HCT116 (cell line): ENCODE results near the gene MTHFD2. TPM values are rescaled to one million over a fixed set of nuclear protein-coding genes. Genes with fewer than 3 reads are reported as not detected.

Source experiments
- ATAC-seq: fragments of 200-7000 bp; cut with Tn5 transposase; 2 replicates; pipeline ENCODE4 v1.9.1; 2020; ENCODE audit warnings: mild to moderate bottlenecking, moderate library complexity
- BruUV-seq: library from RNA; stranded (reverse); fragments of 400-500 nt; replicated peaks from 2 replicates; lab custom pipeline; 2021; lab: Mats Ljungman, UMichigan
- CTCF ChIA-PET: fragments of 300-600 bp; sonication (Branson Sonifier 250); formaldehyde crosslinking; loops from one replicate; lab custom pipeline; 2021; ENCODE audit warnings: antibody characterized with exemption; lab: Charles Lee
- POLR2A ChIA-PET: fragments of 300-600, 350-600 bp; sonication (Branson Sonifier 250); formaldehyde crosslinking; loops from one replicate; lab custom pipeline; 2021; ENCODE audit warnings: antibody characterized with exemption; lab: Charles Lee
- RAD21 ChIA-PET, 2 experiments: fragments of 300-600 bp; sonication (Branson Sonifier 250); formaldehyde crosslinking; loops; one replicate each; lab custom pipeline; 2023; ENCODE audit warnings: low total read pairs in 2 of 2; ENCODE audit not compliant: uncharacterized antibody in 2 of 2, unreplicated experiment in 2 of 2, low non-redundant PET in 1 of 2; lab: Charles Lee
- DNase-seq: peaks from one replicate; pipeline ENCODE4 v3.0.0-alpha.2; 2010; ENCODE audit warnings: low read depth, low spot score
- H2AFZ ChIP-seq: fragments of 200-600 bp; shearing (Covaris generic), sonication (generic); 2 replicates; pipeline ENCODE4 v1.6.1; 2017; ENCODE audit warnings: low read depth, mixed run types, mixed read lengths, antibody characterized with exemption, low read length; ENCODE audit not compliant: poor library complexity, severe bottlenecking
- H3K27ac ChIP-seq: 2 replicates; pipeline ENCODE4 v1.5.1; 2012; ENCODE audit warnings: low read depth, low read length
- H3K27me3 ChIP-seq: fragments of 200-600 bp; sonication (generic); 2 replicates; pipeline ENCODE4 v1.6.1; 2016; ENCODE audit warnings: mixed run types, low read length, mixed read lengths; ENCODE audit not compliant: insufficient read depth
- H3K36me3 ChIP-seq, 2 experiments: fragments of 200-500 bp in 1 of 2; fragments of 200-600 bp in 1 of 2; sonication (Bioruptor generic) in 1 of 2; sonication (generic) in 1 of 2; 2 replicates each; pipeline versions ENCODE4 v1.5.1 to v1.6.1; 2014 to 2016; ENCODE audit warnings: low read length in 2 of 2, inconsistent platforms in 1 of 2, mixed read lengths in 1 of 2, mixed run types in 1 of 2; ENCODE audit not compliant: insufficient read depth in 2 of 2, control insufficient read depth in 1 of 2
- H3K4me1 ChIP-seq, 2 experiments: fragments of 200-600 bp in 1 of 2; sonication (generic) in 1 of 2; 2 replicates each; pipeline versions ENCODE4 v1.5.1 to v1.6.1; 2012 to 2017; ENCODE audit warnings: low read length in 2 of 2, inconsistent platforms in 1 of 2, mild to moderate bottlenecking in 1 of 2, mixed read lengths in 1 of 2, mixed run types in 1 of 2, moderate library complexity in 1 of 2; ENCODE audit not compliant: insufficient read depth in 2 of 2, control insufficient read depth in 1 of 2
- H3K4me2 ChIP-seq: fragments of 200-600 bp; sonication (generic); 2 replicates; pipeline ENCODE4 v1.6.1; 2017; ENCODE audit warnings: mixed run types, low read length, mixed read lengths
- H3K4me3 ChIP-seq, 2 experiments: fragments of 200-600 bp in 1 of 2; sonication (generic) in 1 of 2; replicated peaks in 1 of 2; 2 replicates each; pipeline ENCODE4 v1.5.1; 2011 to 2016; ENCODE audit warnings: low read length in 2 of 2, control low read depth in 1 of 2, low read depth in 1 of 2, mild to moderate bottlenecking in 1 of 2, mixed read lengths in 1 of 2, mixed run types in 1 of 2
- H3K79me2 ChIP-seq: fragments of 200-600 bp; sonication (generic); 2 replicates; pipeline ENCODE4 v1.6.1; 2017; ENCODE audit warnings: mild to moderate bottlenecking, mixed run types, low read length, moderate library complexity, mixed read lengths; ENCODE audit not compliant: insufficient read depth
- H3K9ac ChIP-seq: fragments of 200-600 bp; sonication (generic); 2 replicates; pipeline ENCODE4 v1.6.1; 2016; ENCODE audit warnings: low read length, mixed read lengths
- H3K9me2 ChIP-seq: fragments of 200-600 bp; sonication (generic), shearing (Covaris generic); 2 replicates; pipeline ENCODE4 v1.6.1; 2017; ENCODE audit warnings: mixed run types, mild to moderate bottlenecking, moderate library complexity; ENCODE audit not compliant: insufficient read depth
- H3K9me3 ChIP-seq, 2 experiments: fragments of 200-500 bp in 1 of 2; fragments of 200-600 bp in 1 of 2; sonication (Bioruptor generic) in 1 of 2; sonication (generic) in 1 of 2; 2 replicates each; pipeline ENCODE4 v1.6.1; 2014 to 2017; ENCODE audit warnings: low read length in 2 of 2, mixed read lengths in 2 of 2, inconsistent platforms in 1 of 2, low read depth in 1 of 2, mild to moderate bottlenecking in 1 of 2, mixed run types in 1 of 2, moderate library complexity in 1 of 2; ENCODE audit not compliant: control insufficient read depth in 1 of 2, insufficient read depth in 1 of 2
- H4K20me1 ChIP-seq: fragments of 200-600 bp; sonication (generic), shearing (Covaris generic); 2 replicates; pipeline ENCODE4 v1.6.1; 2017; ENCODE audit warnings: mixed run types, mild to moderate bottlenecking, moderate library complexity; ENCODE audit not compliant: insufficient read depth
- CBX3 ChIP-seq: IDR thresholded peaks from 2 replicates; pipeline ENCODE4 v1.6.1; 2012; ENCODE audit warnings: low read depth
- CEBPB ChIP-seq: IDR thresholded peaks from 2 replicates; pipeline ENCODE4 v1.6.1; 2012; ENCODE audit warnings: low read depth
- EGR1 ChIP-seq: IDR thresholded peaks from 2 replicates; pipeline ENCODE4 v1.6.1; 2012; ENCODE audit warnings: low read depth
- ELF1 ChIP-seq: IDR thresholded peaks from 2 replicates; pipeline ENCODE4 v1.6.1; 2012; ENCODE audit warnings: low read depth, borderline replicate concordance
- EZH2 ChIP-seq: fragments of 200-600 bp; sonication (generic); IDR thresholded peaks from 2 replicates; pipeline ENCODE4 v1.6.1; 2017; ENCODE audit warnings: antibody characterized with exemption, mixed run types
- FOSL1 ChIP-seq: IDR thresholded peaks from 2 replicates; pipeline ENCODE4 v1.6.1; 2012; ENCODE audit warnings: low read depth
- JUND ChIP-seq: IDR thresholded peaks from 2 replicates; pipeline ENCODE4 v1.6.1; 2012
- POLR2AphosphoS5 ChIP-seq: IDR thresholded peaks from 2 replicates; pipeline ENCODE4 v1.6.1; 2011; ENCODE audit warnings: mild to moderate bottlenecking, low read depth, low read length, moderate library complexity
- RAD21 ChIP-seq: IDR thresholded peaks from 2 replicates; pipeline ENCODE4 v1.6.1; 2012; ENCODE audit warnings: low read depth, mild to moderate bottlenecking
- SIN3A ChIP-seq: IDR thresholded peaks from 2 replicates; pipeline ENCODE4 v1.6.1; 2012; ENCODE audit warnings: low read depth
- SP1 ChIP-seq: IDR thresholded peaks from 2 replicates; pipeline ENCODE4 v1.6.1; 2012; ENCODE audit warnings: low read depth
- SRF ChIP-seq: IDR thresholded peaks from 2 replicates; pipeline ENCODE4 v1.6.1; 2012; ENCODE audit warnings: low read depth
- TCF7L2 ChIP-seq: IDR thresholded peaks from 2 replicates; pipeline ENCODE4 v1.7.0; 2011; ENCODE audit warnings: borderline replicate concordance, inconsistent platforms; ENCODE audit not compliant: insufficient read depth, insufficient read length; ENCODE audit errors: extremely low read depth
- YY1 ChIP-seq: IDR thresholded peaks from 2 replicates; pipeline ENCODE4 v1.6.1; 2011; ENCODE audit warnings: low read length, low read depth, moderate library complexity, mild to moderate bottlenecking; ENCODE audit not compliant: insufficient replicate concordance; ENCODE audit errors: extremely low read depth
- ZFX ChIP-seq: fragments of 450-650 bp; IDR thresholded peaks from 2 replicates; pipeline ENCODE4 v1.6.1; 2017
- ZNF274 ChIP-seq: fragments of 200-500 bp; sonication (Bioruptor generic); IDR thresholded peaks from 2 replicates; pipeline ENCODE4 v1.6.1; 2014; ENCODE audit warnings: mild to moderate bottlenecking, low read depth, low read length, inconsistent platforms
- intact Hi-C: fragments of 100-400 bp; cut with micrococcal nuclease; formaldehyde crosslinking; loops from 2 replicates; pipeline ENCODE4 v1.10.0; 2022
- total RNA-seq: library from RNA; stranded (reverse); gene quantifications from one replicate; pipeline ENCODE4 v1.2.1, GENCODE V29; 2021; ENCODE audit not compliant: unreplicated experiment
- TF ChIP-seq, protein P1 (sequence below): IDR thresholded peaks from 2 replicates; pipeline ENCODE4 v1.6.1; 2012
- TF ChIP-seq, protein P2 (sequence below): IDR thresholded peaks from 2 replicates; pipeline ENCODE4 v1.6.1; 2012
- TF ChIP-seq, protein P3 (sequence below): IDR thresholded peaks from 2 replicates; pipeline ENCODE4 v1.6.1; 2011; ENCODE audit warnings: mild to moderate bottlenecking, low read length, moderate library complexity; ENCODE audit not compliant: insufficient replicate concordance; ENCODE audit errors: extremely low read depth
- TF ChIP-seq, protein P4 (sequence below), 3 experiments: fragments of 200-600 bp in 1 of 3; sonication (generic) in 1 of 3; IDR thresholded peaks in 2 of 3; conservative IDR thresholded peaks in 1 of 3; 2 replicates each; pipeline ENCODE4 v1.5.1; 2012 to 2017; ENCODE audit warnings: low read depth in 2 of 3, low read length in 2 of 3, antibody characterized with exemption in 1 of 3, borderline replicate concordance in 1 of 3, control low read depth in 1 of 3, mild to moderate bottlenecking in 1 of 3, mixed read lengths in 1 of 3, mixed run types in 1 of 3, moderate library complexity in 1 of 3; ENCODE audit not compliant: insufficient read depth in 1 of 3

The MTHFD2 gene
- total RNA-seq, 1 experiment from 2014 or later = 445 TPM

DNA sequence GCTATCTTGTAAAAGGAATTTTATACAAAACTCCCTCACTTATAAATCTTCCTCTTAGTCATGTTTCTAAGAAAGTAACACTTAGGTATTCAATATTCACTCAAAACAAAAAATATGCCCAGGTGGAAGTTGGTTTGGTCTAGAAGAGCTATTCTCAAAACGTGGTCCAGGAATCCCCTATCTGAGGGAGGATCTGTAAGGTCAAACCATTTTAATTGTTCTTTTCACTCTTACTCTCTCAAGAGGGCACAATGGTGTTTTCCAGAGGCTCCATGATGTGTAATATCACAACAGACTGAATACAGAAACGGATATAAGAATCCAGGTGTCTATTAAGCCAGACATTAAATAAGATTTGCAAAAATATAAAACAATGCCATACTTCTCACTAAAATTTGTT lies 29.7 kb upstream of the MTHFD2 start:
- Histone ChIP-seq H3K9ac (no peak overlapping the region), H2AFZ (no peak overlapping the region), H3K27ac (no peak overlapping the region), H3K9me3 (no peaks in the 10 kb centered on the region), H3K79me2 (peaks cover 70% of the 10 kb centered on the region), H3K9me2 (no peaks in the 10 kb centered on the region), H3K27me3 (no peaks in the 10 kb centered on the region), H4K20me1 (peaks cover 4% of the 10 kb centered on the region; the same call in 1 of the 2 replicates), H3K4me1 (no peaks in the 10 kb centered on the region), H3K4me3 (no peak overlapping the region), H3K36me3 (peaks cover 46 to 54% of the 10 kb centered on the region in 2 experiments), H3K4me2 (no peak overlapping the region)
- CTCF ChIA-PET = no interaction called here
- TF ChIP-seq RAD21 (no peak), FOSL1 (no peak), YY1 (no peak), EGR1 (no peak), TCF7L2 (no peak), JUND (no peak), SP1 (no peak), SRF (no peak), ZFX (no peak), POLR2AphosphoS5 (no peak), SIN3A (no peak), CEBPB (no peak), EZH2 (no peak), CBX3 (no peak), ELF1 (no peak), ZNF274 (no peak)
- TF ChIP-seq, protein P1, sequence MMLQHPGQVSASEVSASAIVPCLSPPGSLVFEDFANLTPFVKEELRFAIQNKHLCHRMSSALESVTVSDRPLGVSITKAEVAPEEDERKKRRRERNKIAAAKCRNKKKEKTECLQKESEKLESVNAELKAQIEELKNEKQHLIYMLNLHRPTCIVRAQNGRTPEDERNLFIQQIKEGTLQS = no peak
- TF ChIP-seq, protein P2, sequence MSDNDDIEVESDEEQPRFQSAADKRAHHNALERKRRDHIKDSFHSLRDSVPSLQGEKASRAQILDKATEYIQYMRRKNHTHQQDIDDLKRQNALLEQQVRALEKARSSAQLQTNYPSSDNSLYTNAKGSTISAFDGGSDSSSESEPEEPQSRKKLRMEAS = no peak
- TF ChIP-seq, protein P3, sequence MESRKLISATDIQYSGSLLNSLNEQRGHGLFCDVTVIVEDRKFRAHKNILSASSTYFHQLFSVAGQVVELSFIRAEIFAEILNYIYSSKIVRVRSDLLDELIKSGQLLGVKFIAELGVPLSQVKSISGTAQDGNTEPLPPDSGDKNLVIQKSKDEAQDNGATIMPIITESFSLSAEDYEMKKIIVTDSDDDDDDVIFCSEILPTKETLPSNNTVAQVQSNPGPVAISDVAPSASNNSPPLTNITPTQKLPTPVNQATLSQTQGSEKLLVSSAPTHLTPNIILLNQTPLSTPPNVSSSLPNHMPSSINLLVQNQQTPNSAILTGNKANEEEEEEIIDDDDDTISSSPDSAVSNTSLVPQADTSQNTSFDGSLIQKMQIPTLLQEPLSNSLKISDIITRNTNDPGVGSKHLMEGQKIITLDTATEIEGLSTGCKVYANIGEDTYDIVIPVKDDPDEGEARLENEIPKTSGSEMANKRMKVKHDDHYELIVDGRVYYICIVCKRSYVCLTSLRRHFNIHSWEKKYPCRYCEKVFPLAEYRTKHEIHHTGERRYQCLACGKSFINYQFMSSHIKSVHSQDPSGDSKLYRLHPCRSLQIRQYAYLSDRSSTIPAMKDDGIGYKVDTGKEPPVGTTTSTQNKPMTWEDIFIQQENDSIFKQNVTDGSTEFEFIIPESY = no peak
- TF ChIP-seq, protein P4, sequence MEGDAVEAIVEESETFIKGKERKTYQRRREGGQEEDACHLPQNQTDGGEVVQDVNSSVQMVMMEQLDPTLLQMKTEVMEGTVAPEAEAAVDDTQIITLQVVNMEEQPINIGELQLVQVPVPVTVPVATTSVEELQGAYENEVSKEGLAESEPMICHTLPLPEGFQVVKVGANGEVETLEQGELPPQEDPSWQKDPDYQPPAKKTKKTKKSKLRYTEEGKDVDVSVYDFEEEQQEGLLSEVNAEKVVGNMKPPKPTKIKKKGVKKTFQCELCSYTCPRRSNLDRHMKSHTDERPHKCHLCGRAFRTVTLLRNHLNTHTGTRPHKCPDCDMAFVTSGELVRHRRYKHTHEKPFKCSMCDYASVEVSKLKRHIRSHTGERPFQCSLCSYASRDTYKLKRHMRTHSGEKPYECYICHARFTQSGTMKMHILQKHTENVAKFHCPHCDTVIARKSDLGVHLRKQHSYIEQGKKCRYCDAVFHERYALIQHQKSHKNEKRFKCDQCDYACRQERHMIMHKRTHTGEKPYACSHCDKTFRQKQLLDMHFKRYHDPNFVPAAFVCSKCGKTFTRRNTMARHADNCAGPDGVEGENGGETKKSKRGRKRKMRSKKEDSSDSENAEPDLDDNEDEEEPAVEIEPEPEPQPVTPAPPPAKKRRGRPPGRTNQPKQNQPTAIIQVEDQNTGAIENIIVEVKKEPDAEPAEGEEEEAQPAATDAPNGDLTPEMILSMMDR (IDR thresholded peaks at IDR 0.05 in 2 of 3, conservative IDR thresholded peaks at IDR 0.05 in 1 of 3; ENCODE audit: borderline replicate concordance in 1 of 3, insufficient read depth in 1 of 3, low read depth in 2 of 3, low read length in 2 of 3) = no peak
- no TSS peak for BruUV-seq
- RAD21 ChIA-PET = no interaction called here
- POLR2A ChIA-PET = interaction anchor here (1.2 kb wide), 1 partner anchor 9 kb away, joined by 4 read pairs; the partner anchor contains the start of gene MOB1A
- DNase-seq (no peak), ATAC-seq (no peak)
- intact Hi-C loops = no loop called here
